ENCODE results near the gene CHRM5.

CHRM5 gene

DNA sequence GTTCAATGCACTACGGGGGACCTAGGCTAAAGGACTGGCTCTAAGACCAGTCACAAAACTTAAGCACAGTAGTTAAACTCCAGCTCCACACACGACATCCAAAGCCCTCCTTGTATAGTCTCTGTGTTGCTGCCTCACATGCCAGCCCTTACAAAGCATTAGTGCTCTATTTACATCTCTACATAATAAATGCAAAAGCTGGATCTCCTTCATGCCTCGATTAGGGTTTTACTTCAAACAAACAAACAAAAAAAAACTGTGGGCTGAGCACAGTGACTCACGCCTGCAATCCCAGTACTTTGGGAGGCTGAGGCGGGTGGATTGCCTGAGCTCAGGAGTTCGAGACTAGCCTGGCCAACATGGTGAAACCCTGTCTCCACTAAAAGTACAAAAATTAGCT is 143.2 kb downstream of the CHRM5 start:
- H3K4me1 ChIP-seq (ENCODE audit: low read length), result no peaks in the 10 kb centered on the region
- DNase-seq, result no peak
- H3K9me2 ChIP-seq (replicated peaks; ENCODE audit: insufficient read depth, low read length), result no peaks in the 10 kb centered on the region
- H3K27me3 ChIP-seq (replicated peaks; ENCODE audit: insufficient read depth, low read length), result no peaks in the 10 kb centered on the region
- no peak overlapping the region for H3K9ac ChIP-seq (ENCODE audit: low read length)
- H2AFZ ChIP-seq (ENCODE audit: low read length), result no peak overlapping the region
- no peaks in the 10 kb centered on the region for H4K20me1 ChIP-seq (ENCODE audit: insufficient read depth, low read length)
- no peak overlapping the region for H3K27ac ChIP-seq (ENCODE audit: low read length)
- H3K36me3 ChIP-seq (replicated peaks; ENCODE audit: insufficient read depth, low read length), result no peaks in the 10 kb centered on the region
- H3K9me3 ChIP-seq (replicated peaks; ENCODE audit: insufficient read depth, low read length), result no peaks in the 10 kb centered on the region
- no peaks in the 10 kb centered on the region for H3K79me2 ChIP-seq (ENCODE audit: low read length)
- TF ChIP-seq CTCF (IDR thresholded peaks at IDR 0.05; ENCODE audit: low read length) (no peak), EZH2phosphoT487 (IDR thresholded peaks at IDR 0.05; ENCODE audit: low read length) (no peak), EZH2 (optimal IDR thresholded peaks at IDR 0.05; ENCODE audit: low read depth, low read length) (no peak)
- no peak overlapping the region for H3K4me3 ChIP-seq (ENCODE audit: low read length)
- no peak overlapping the region for H3K4me2 ChIP-seq (ENCODE audit: low read depth, low read length)
- no peaks in the 10 kb centered on the region for H3F3A ChIP-seq (ENCODE audit: insufficient read depth, low read length)

DNA sequence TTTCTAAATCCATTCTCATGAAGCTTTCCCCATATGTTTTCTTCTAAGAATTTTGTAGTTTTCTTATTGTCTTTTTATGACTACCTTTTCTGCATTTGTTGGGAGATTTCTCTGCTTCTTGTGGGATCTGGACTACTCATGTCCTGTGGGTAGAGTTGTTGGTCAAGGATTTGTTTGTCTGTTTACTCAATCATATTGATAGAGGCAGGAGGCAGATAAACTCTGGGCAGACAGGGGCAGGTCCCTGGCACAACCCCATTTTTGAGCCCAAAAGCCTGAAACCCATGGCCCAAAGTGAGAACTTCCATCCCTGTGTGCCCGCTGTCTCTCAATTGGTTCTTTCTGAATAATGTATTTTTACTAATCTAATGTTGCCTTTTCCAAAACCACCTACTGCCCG is 145.9 kb downstream of the CHRM5 start:
- no peaks in the 10 kb centered on the region for H3K79me2 ChIP-seq (ENCODE audit: low read length)
- TF ChIP-seq CTCF (IDR thresholded peaks at IDR 0.05; ENCODE audit: low read length) (no peak), EZH2 (optimal IDR thresholded peaks at IDR 0.05; ENCODE audit: low read depth, low read length) (no peak), EZH2phosphoT487 (IDR thresholded peaks at IDR 0.05; ENCODE audit: low read length) (no peak)
- no peaks in the 10 kb centered on the region for H3K36me3 ChIP-seq (replicated peaks; ENCODE audit: insufficient read depth, low read length)
- no peaks in the 10 kb centered on the region for H3K9me2 ChIP-seq (replicated peaks; ENCODE audit: insufficient read depth, low read length)
- no peaks in the 10 kb centered on the region for H4K20me1 ChIP-seq (ENCODE audit: insufficient read depth, low read length)
- H3F3A ChIP-seq (ENCODE audit: insufficient read depth, low read length), result no peaks in the 10 kb centered on the region
- H2AFZ ChIP-seq (ENCODE audit: low read length), result no peak overlapping the region
- no peak overlapping the region for H3K9ac ChIP-seq (ENCODE audit: low read length)
- no peak overlapping the region for H3K27ac ChIP-seq (ENCODE audit: low read length)
- no peaks in the 10 kb centered on the region for H3K27me3 ChIP-seq (replicated peaks; ENCODE audit: insufficient read depth, low read length)
- H3K4me3 ChIP-seq (ENCODE audit: low read length), result no peak overlapping the region
- no peak overlapping the region for H3K4me2 ChIP-seq (ENCODE audit: low read depth, low read length)
- no peaks in the 10 kb centered on the region for H3K9me3 ChIP-seq (replicated peaks; ENCODE audit: insufficient read depth, low read length)
- no peak for DNase-seq
- H3K4me1 ChIP-seq (ENCODE audit: low read length), result no peaks in the 10 kb centered on the region

GRCh38 chr15:34114739-34115138 is 146.4 kb downstream of the CHRM5 start:
- H2AFZ ChIP-seq (ENCODE audit: low read length), result no peak overlapping the region
- no peak overlapping the region for H3K27ac ChIP-seq (ENCODE audit: low read length)
- H3K9me3 ChIP-seq (replicated peaks; ENCODE audit: insufficient read depth, low read length), result no peaks in the 10 kb centered on the region
- H3K4me1 ChIP-seq (ENCODE audit: low read length), result no peaks in the 10 kb centered on the region
- no peaks in the 10 kb centered on the region for H4K20me1 ChIP-seq (ENCODE audit: insufficient read depth, low read length)
- H3K36me3 ChIP-seq (replicated peaks; ENCODE audit: insufficient read depth, low read length), result no peaks in the 10 kb centered on the region
- no peaks in the 10 kb centered on the region for H3K9me2 ChIP-seq (replicated peaks; ENCODE audit: insufficient read depth, low read length)
- no peak for DNase-seq
- no peaks in the 10 kb centered on the region for H3F3A ChIP-seq (ENCODE audit: insufficient read depth, low read length)
- H3K27me3 ChIP-seq (replicated peaks; ENCODE audit: insufficient read depth, low read length), result no peaks in the 10 kb centered on the region
- H3K4me3 ChIP-seq (ENCODE audit: low read length), result no peak overlapping the region
- TF ChIP-seq EZH2 (optimal IDR thresholded peaks at IDR 0.05; ENCODE audit: low read depth, low read length) (no peak), CTCF (IDR thresholded peaks at IDR 0.05; ENCODE audit: low read length) (no peak), EZH2phosphoT487 (IDR thresholded peaks at IDR 0.05; ENCODE audit: low read length) (no peak)
- no peaks in the 10 kb centered on the region for H3K79me2 ChIP-seq (ENCODE audit: low read length)
- H3K4me2 ChIP-seq (ENCODE audit: low read depth, low read length), result no peak overlapping the region
- no peak overlapping the region for H3K9ac ChIP-seq (ENCODE audit: low read length)

Data from MM.1S (cell line).